Urinary bladder (tissue), 4 donors: ENCODE measurements around the gene NFE2L3. TPM values are rescaled to one million over a fixed set of nuclear protein-coding genes. Genes with fewer than 3 reads are reported as not detected.
"Not testable (repeated sequence)": the region's sequence is repeated elsewhere in the genome, so short reads cannot be mapped to it uniquely, and the experiment has no call there.

ENCODE experiments used
- DNase-seq: peaks from one replicate; pipeline ENCODE4 v3.0.0-alpha.2; 2015; ENCODE audit errors: extremely low spot score
- H3K27ac ChIP-seq: one replicate; pipeline ENCODE4 v1.5.1; 2013; ENCODE audit warnings: low read depth, mild to moderate bottlenecking, moderate library complexity
- H3K36me3 ChIP-seq: one replicate; pipeline ENCODE4 v1.6.1; 2013; ENCODE audit warnings: mild to moderate bottlenecking, moderate library complexity; ENCODE audit not compliant: insufficient read depth
- H3K4me1 ChIP-seq: one replicate; pipeline ENCODE4 v1.6.1; 2013; ENCODE audit warnings: mild to moderate bottlenecking, moderate library complexity; ENCODE audit not compliant: insufficient read depth
- H3K4me3 ChIP-seq: one replicate; pipeline ENCODE4 v1.5.1; 2013; ENCODE audit warnings: low read depth, low read length
- WGBS: extraction: QIAGEN DNeasy Blood & Tissue Kit; methylation state at CpG from one replicate; pipeline ENCODE4 v1.1.7; 2013; 5-methylcytosine and 5-hydroxymethylcytosine counted together
- polyA plus RNA-seq: library from polyadenylated mRNA; stranded (reverse); fragments of 200-250 nt; gene quantifications from one replicate; pipeline ENCODE4 v1.2.3, GENCODE V29; 2013
- total RNA-seq: library from RNA; depleted of rRNA; stranded (reverse); fragments of >200 nt; gene quantifications from one replicate; pipeline ENCODE4 v1.2.3, GENCODE V29; 2014
- donor health status: healthy with polysubstance abuse.
- donor health status: healthy.

The NFE2L3 gene
- total RNA-seq (2.4 TPM), polyA plus RNA-seq (2.7 TPM)

GRCh38 chr7:26151953-26152781 lies at the start of gene NFE2L3:
Gene NFE2L3 (plus strand): TSS chr7:26152198. CDS start chr7:26152499, 301 bp downstream.
- Histone ChIP-seq H3K4me1 (no peaks in the 10 kb centered on the region), H3K4me3 (peak within 1 kb of the TSS; percentile 61), H3K27ac (no peak within 1 kb of the TSS), H3K36me3 (no peaks in the 10 kb centered on the region)
- DNase-seq, result no peak
- WGBS, result under 1% methylated on average over 95 of the region's 95 CpGs

- no peak for DNase-seq
- Histone ChIP-seq H3K27ac (no peak overlapping the region), H3K4me1 (no peaks in the 10 kb centered on the region), H3K36me3 (no peaks in the 10 kb centered on the region), H3K4me3 (no peak overlapping the region)
- WGBS, result 83% methylated on average over 3 of the region's 3 CpGs
Measured at GRCh38 chr7:26103596-26103995, 48.4 kb upstream of the NFE2L3 start.

GRCh38 chr7:26105236-26105635 lies 46.8 kb upstream of the NFE2L3 start:
- Histone ChIP-seq H3K4me1 (no peaks in the 10 kb centered on the region), H3K27ac (no peak overlapping the region), H3K4me3 (no peak overlapping the region), H3K36me3 (no peaks in the 10 kb centered on the region)
- DNase-seq, result no peak
- 67% methylated on average over 1 of the region's 1 CpG for WGBS

- no peak overlapping the region for H3K4me3 ChIP-seq
- 89% methylated on average over 11 of the region's 11 CpGs for WGBS
- DNase-seq, result no peak
- H3K27ac ChIP-seq, result no peak overlapping the region
- no peaks in the 10 kb centered on the region for H3K4me1 ChIP-seq
- H3K36me3 ChIP-seq, result no peaks in the 10 kb centered on the region
Measured at GRCh38 chr7:26105931-26106330, 46.1 kb upstream of the NFE2L3 start.

GRCh38 chr7:26112203-26112740 lies 39.7 kb upstream of the NFE2L3 start:
- 84% methylated on average over 6 of the region's 6 CpGs for WGBS
- H3K4me3 ChIP-seq, result no peak overlapping the region
- no peak for DNase-seq
- H3K4me1 ChIP-seq, result no peaks in the 10 kb centered on the region
- H3K27ac ChIP-seq, result no peak overlapping the region
- H3K36me3 ChIP-seq, result no peaks in the 10 kb centered on the region

- H3K4me1 ChIP-seq, result no peaks in the 10 kb centered on the region
- DNase-seq, result no peak
- H3K27ac ChIP-seq, result no peak overlapping the region
- no peak overlapping the region for H3K4me3 ChIP-seq
- no peaks in the 10 kb centered on the region for H3K36me3 ChIP-seq
- WGBS, result 50% methylated on average over 5 of the region's 5 CpGs
Measured at GRCh38 chr7:26115650-26116049, 36.3 kb upstream of the NFE2L3 start.

- 55% methylated on average over 7 of the region's 7 CpGs for WGBS
- no peak for DNase-seq
- Histone ChIP-seq H3K36me3 (no peaks in the 10 kb centered on the region), H3K27ac (no peak overlapping the region), H3K4me3 (no peak overlapping the region), H3K4me1 (no peaks in the 10 kb centered on the region)
Measured at GRCh38 chr7:26117142-26117807, 34.7 kb upstream of the NFE2L3 start.

GRCh38 chr7:26117970-26118369 lies 34.0 kb upstream of the NFE2L3 start:
- WGBS, result 87% methylated on average over 6 of the region's 6 CpGs
- H3K36me3 ChIP-seq, result no peaks in the 10 kb centered on the region

GRCh38 chr7:26122745-26123144 lies 29.3 kb upstream of the NFE2L3 start:
- no peak overlapping the region for H3K4me3 ChIP-seq
- H3K36me3 ChIP-seq, result no peaks in the 10 kb centered on the region
- no peak for DNase-seq
- H3K4me1 ChIP-seq, result no peaks in the 10 kb centered on the region
- H3K27ac ChIP-seq, result no peak overlapping the region
- WGBS, result 76% methylated on average over 4 of the region's 4 CpGs

More at GRCh38 chr7:26117970-26118369, 34.0 kb upstream of the NFE2L3 start:
- H3K4me3 ChIP-seq, result no peak overlapping the region
- no peak for DNase-seq
- no peaks in the 10 kb centered on the region for H3K4me1 ChIP-seq
- H3K27ac ChIP-seq, result no peak overlapping the region

- 80% methylated on average over 4 of the region's 4 CpGs for WGBS
- not testable (repeated sequence) for DNase-seq, H3K4me3 ChIP-seq, H3K36me3 ChIP-seq, H3K27ac ChIP-seq, H3K4me1 ChIP-seq
Measured at GRCh38 chr7:26124775-26125174, 27.2 kb upstream of the NFE2L3 start.

- WGBS, result 81% methylated on average over 6 of the region's 6 CpGs
- no peak for DNase-seq
- Histone ChIP-seq H3K4me3 (no peak overlapping the region), H3K4me1 (no peaks in the 10 kb centered on the region), H3K36me3 (no peaks in the 10 kb centered on the region), H3K27ac (no peak overlapping the region)
Measured at GRCh38 chr7:26127411-26127810, 24.6 kb upstream of the NFE2L3 start.

- no peaks in the 10 kb centered on the region for H3K4me1 ChIP-seq
- 89% methylated on average over 12 of the region's 12 CpGs for WGBS
Measured at GRCh38 chr7:26131056-26131589, 20.9 kb upstream of the NFE2L3 start.

GRCh38 chr7:26135076-26135475 lies 16.9 kb upstream of the NFE2L3 start:
- no peak for DNase-seq
- no peaks in the 10 kb centered on the region for H3K4me1 ChIP-seq
- H3K4me3 ChIP-seq, result no peak overlapping the region
- no peak overlapping the region for H3K27ac ChIP-seq
- no peaks in the 10 kb centered on the region for H3K36me3 ChIP-seq

More at GRCh38 chr7:26131056-26131589, 20.9 kb upstream of the NFE2L3 start:
- no peak overlapping the region for H3K4me3 ChIP-seq
- no peak for DNase-seq
- H3K36me3 ChIP-seq, result no peaks in the 10 kb centered on the region
- no peak overlapping the region for H3K27ac ChIP-seq

GRCh38 chr7:26135551-26135950 lies 16.4 kb upstream of the NFE2L3 start:
- Histone ChIP-seq H3K4me3 (no peak overlapping the region), H3K4me1 (no peaks in the 10 kb centered on the region), H3K27ac (no peak overlapping the region), H3K36me3 (no peaks in the 10 kb centered on the region)
- 91% methylated on average over 1 of the region's 1 CpG for WGBS
- no peak for DNase-seq
